Diencephalon (tissue), 1 donor: Measurements from ENCODE around the gene ATXN2L. TPM values are rescaled to one million over a fixed set of nuclear protein-coding genes. Genes with fewer than 3 reads are reported as not detected.

ENCODE experiments used
- small RNA-seq: library from RNA; depleted of rRNA; stranded (forward); fragments of <200 nt; gene quantifications from one replicate; pipeline ENCODE3, GENCODE V24; 2014
- total RNA-seq: library from RNA; depleted of rRNA; stranded (reverse); fragments of >200 nt; gene quantifications from one replicate; pipeline ENCODE4 v1.2.3, GENCODE V29; 2014

ATXN2L gene
- 43.1 TPM for total RNA-seq

GRCh38 chr16:28822520-28823290 lies at the start of gene ATXN2L:
TSS of gene ATXN2L (plus strand) at chr16:28822999. CDS start at chr16:28823260, 261 bp downstream.

GRCh38 chr16:28846080-28846932 lies 23.5 kb downstream of the ATXN2L start, which contains the start of gene TUFM:
TSS of gene TUFM (minus strand) at chr16:28846348. CDS start at chr16:28846269, 79 bp downstream.

GRCh38 chr16:28878083-28878926 lies 55.5 kb downstream of the ATXN2L start, which contains the start of gene ATP2A1:
TSS of gene ATP2A1 (plus strand) at chr16:28878488. CDS start at chr16:28878672, 184 bp downstream.

Small RNA genes within 50 kb of the gene (small RNA-seq; reads per million reads assigned to genes)
- not detected for gene RF00416

Other genes with a start within 250 kb of the ATXN2L start
- 0.69 TPM for gene SULT1A2, start 225.9 kb upstream of the ATXN2L start, total RNA-seq
- 11.1 TPM for gene SULT1A1, start 213.0 kb upstream of the ATXN2L start, total RNA-seq
- not detected for gene NPIPB8, start 184.9 kb upstream of the ATXN2L start, total RNA-seq
- gene EIF3C, start 111.5 kb upstream of the ATXN2L start, total RNA-seq, result 195 TPM
- 4.6 TPM for gene NPIPB9, start 71.2 kb upstream of the ATXN2L start, total RNA-seq
- 71.7 TPM for gene TUFM, start 23.3 kb downstream of the ATXN2L start, total RNA-seq
- 18.7 TPM for gene SH2B1, start 40.8 kb downstream of the ATXN2L start, total RNA-seq
- gene ATP2A1, start 55.5 kb downstream of the ATXN2L start, total RNA-seq, result 0.23 TPM
- 7.8 TPM for gene RABEP2, start 102.2 kb downstream of the ATXN2L start, total RNA-seq
- gene CD19, start 109.0 kb downstream of the ATXN2L start, total RNA-seq, result 0.23 TPM
- gene NFATC2IP, start 127.9 kb downstream of the ATXN2L start, total RNA-seq, result 28.4 TPM
- 27.7 TPM for gene SPNS1, start 151.8 kb downstream of the ATXN2L start, total RNA-seq
- 0.69 TPM for gene LAT, start 162.1 kb downstream of the ATXN2L start, total RNA-seq